Posterior cingulate gyrus (tissue), 11 donors: ENCODE measurements around the gene KCNQ1.
A peak's percentile ranks its signal among the peaks of the same experiment; 100 is the strongest.

Experiments used
- DNase-seq, 10 donors: peaks; one replicate each; pipeline versions ENCODE4 v3.0.0 to v3.0.0-alpha.2; 2020 to 2021; ENCODE audit warnings: mixed read lengths in 3 of 10
- intact Hi-C: fragments of 100-400 bp; cut with DNase I; formaldehyde crosslinking; loops from one replicate; pipeline ENCODE4 v1.15.1; 2023

Gene KCNQ1

GRCh38 chr11:2444821-2445745 lies at the start of gene KCNQ1:
Gene KCNQ1, plus strand, starts transcription at chr11:2445008. Its CDS starts 91 bp downstream, at chr11:2445099.
- DNase-seq: peak in 4 of 10 donors; percentile 18 to 73 (median 26)
- intact Hi-C loops: no loop called here

GRCh38 chr11:2395211-2395730 lies 49.5 kb upstream of the KCNQ1 start:
- no peak for DNase-seq
- intact Hi-C loops: no loop called here

GRCh38 chr11:2395856-2396255 lies 49.0 kb upstream of the KCNQ1 start:
- intact Hi-C loops: no loop called here
- DNase-seq: no peak

GRCh38 chr11:2396471-2396870 lies 48.3 kb upstream of the KCNQ1 start:
- DNase-seq: no peak
- intact Hi-C loops: no loop called here

- intact Hi-C loops: no loop called here
- DNase-seq: no peak
These were observed 47.8 kb upstream of the KCNQ1 start for GRCh38 chr11:2397005-2397404.

GRCh38 chr11:2398664-2399355 lies 46.0 kb upstream of the KCNQ1 start:
- DNase-seq: no peak
- intact Hi-C loops: no loop called here

- intact Hi-C loops: loop anchor here (5.0 kb wide), 1 partner anchor 92 kb away; no protein-coding TSS in a partner anchor
- DNase-seq: peak in 4 of 10 donors; percentile 28 to 86 (median 59)
These were observed 45.2 kb upstream of the KCNQ1 start for GRCh38 chr11:2399488-2400068.

- intact Hi-C loops: loop anchor here (5.0 kb wide), 1 partner anchor 93 kb away; no protein-coding TSS in a partner anchor
These were observed 44.6 kb upstream of the KCNQ1 start, which contains the start of gene TSSC4 for GRCh38 chr11:2400069-2400761. Gene TSSC4, plus strand, starts transcription at chr11:2400750. Its CDS starts 1,884 bp downstream, at chr11:2402634.

GRCh38 chr11:2400762-2401435 lies 43.9 kb upstream of the KCNQ1 start:
- intact Hi-C loops: loop anchor here (5.0 kb wide), 1 partner anchor 94 kb away; no protein-coding TSS in a partner anchor
- peak in 1 of 10 donors; percentile 20 for DNase-seq

More at GRCh38 chr11:2400069-2400761, 44.6 kb upstream of the KCNQ1 start, which contains the start of gene TSSC4:
- peak; percentile 98 to 100 (median 99) for DNase-seq

- DNase-seq: no peak
- intact Hi-C loops: loop anchor here (5.0 kb wide), 1 partner anchor 94 kb away; no protein-coding TSS in a partner anchor
These were observed 43.3 kb upstream of the KCNQ1 start for GRCh38 chr11:2401436-2401984.

GRCh38 chr11:2402106-2402505 lies 42.7 kb upstream of the KCNQ1 start:
- intact Hi-C loops: loop anchor here (5.0 kb wide), 1 partner anchor 95 kb away; no protein-coding TSS in a partner anchor
- no peak for DNase-seq

- no peak for DNase-seq
- intact Hi-C loops: loop anchor here (5.0 kb wide), 1 partner anchor 96 kb away; no protein-coding TSS in a partner anchor
These were observed 41.7 kb upstream of the KCNQ1 start for GRCh38 chr11:2402890-2403645.

GRCh38 chr11:2404735-2405196 lies 40.0 kb upstream of the KCNQ1 start:
- intact Hi-C loops: loop anchor here (5.0 kb wide), 1 partner anchor 97 kb away; no protein-coding TSS in a partner anchor
- no peak for DNase-seq

- no peak for DNase-seq
- intact Hi-C loops: no loop called here
These were observed 38.4 kb upstream of the KCNQ1 start for GRCh38 chr11:2406451-2406850.

GRCh38 chr11:2406878-2407410 lies 37.9 kb upstream of the KCNQ1 start:
- intact Hi-C loops: no loop called here
- DNase-seq: no peak

GRCh38 chr11:2408671-2409070 lies 36.1 kb upstream of the KCNQ1 start:
- intact Hi-C loops: no loop called here
- DNase-seq: no peak

GRCh38 chr11:2409126-2409525 lies 35.7 kb upstream of the KCNQ1 start:
- DNase-seq: no peak
- intact Hi-C loops: no loop called here
